ENCODE data around the gene USP36.

DNA sequence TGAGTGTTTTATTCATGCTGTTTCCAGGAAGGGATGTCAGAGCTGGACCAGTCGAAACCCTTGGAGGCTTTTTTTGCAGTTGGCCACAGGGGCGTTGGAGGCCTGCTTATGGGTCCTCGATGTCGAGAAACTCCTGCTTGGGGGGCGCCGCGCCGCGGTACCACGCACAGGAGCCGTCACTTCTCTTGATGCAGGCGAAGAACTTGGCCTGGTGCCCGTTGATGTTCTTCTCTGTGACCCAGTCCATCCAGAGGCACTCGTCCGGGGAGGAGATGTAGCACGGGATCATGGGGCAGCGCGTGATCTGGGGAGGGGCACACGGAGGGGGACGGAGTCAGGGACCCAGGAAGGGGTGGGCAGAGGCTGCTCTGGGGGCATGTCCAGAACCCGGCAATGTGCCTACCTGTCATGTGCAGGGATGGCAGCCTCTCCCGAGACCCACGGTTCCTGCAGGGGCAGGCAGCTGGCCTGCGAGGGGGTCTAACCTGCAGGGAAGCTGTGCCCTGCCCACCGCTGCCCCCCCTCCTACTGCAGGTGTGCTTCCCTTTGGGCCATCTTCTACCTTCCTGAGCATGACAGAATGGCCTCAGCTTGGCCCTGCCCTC is 15.0 kb upstream of the USP36 start:
- TF ChIP-seq, protein P1, sequence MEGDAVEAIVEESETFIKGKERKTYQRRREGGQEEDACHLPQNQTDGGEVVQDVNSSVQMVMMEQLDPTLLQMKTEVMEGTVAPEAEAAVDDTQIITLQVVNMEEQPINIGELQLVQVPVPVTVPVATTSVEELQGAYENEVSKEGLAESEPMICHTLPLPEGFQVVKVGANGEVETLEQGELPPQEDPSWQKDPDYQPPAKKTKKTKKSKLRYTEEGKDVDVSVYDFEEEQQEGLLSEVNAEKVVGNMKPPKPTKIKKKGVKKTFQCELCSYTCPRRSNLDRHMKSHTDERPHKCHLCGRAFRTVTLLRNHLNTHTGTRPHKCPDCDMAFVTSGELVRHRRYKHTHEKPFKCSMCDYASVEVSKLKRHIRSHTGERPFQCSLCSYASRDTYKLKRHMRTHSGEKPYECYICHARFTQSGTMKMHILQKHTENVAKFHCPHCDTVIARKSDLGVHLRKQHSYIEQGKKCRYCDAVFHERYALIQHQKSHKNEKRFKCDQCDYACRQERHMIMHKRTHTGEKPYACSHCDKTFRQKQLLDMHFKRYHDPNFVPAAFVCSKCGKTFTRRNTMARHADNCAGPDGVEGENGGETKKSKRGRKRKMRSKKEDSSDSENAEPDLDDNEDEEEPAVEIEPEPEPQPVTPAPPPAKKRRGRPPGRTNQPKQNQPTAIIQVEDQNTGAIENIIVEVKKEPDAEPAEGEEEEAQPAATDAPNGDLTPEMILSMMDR (IDR thresholded peaks at IDR 0.05) = no peak
- TF ChIP-seq, protein P2, sequence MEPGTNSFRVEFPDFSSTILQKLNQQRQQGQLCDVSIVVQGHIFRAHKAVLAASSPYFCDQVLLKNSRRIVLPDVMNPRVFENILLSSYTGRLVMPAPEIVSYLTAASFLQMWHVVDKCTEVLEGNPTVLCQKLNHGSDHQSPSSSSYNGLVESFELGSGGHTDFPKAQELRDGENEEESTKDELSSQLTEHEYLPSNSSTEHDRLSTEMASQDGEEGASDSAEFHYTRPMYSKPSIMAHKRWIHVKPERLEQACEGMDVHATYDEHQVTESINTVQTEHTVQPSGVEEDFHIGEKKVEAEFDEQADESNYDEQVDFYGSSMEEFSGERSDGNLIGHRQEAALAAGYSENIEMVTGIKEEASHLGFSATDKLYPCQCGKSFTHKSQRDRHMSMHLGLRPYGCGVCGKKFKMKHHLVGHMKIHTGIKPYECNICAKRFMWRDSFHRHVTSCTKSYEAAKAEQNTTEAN (CRISPR knock-in tag; IDR thresholded peaks at IDR 0.05) = no peak
- TF ChIP-seq ESRRA (CRISPR knock-in tag; IDR thresholded peaks at IDR 0.05; ENCODE audit: borderline replicate concordance) (no peak), ZNF317 (CRISPR knock-in tag; IDR thresholded peaks at IDR 0.05; ENCODE audit: borderline replicate concordance, low read depth) (no peak)
- TF ChIP-seq, protein P3, sequence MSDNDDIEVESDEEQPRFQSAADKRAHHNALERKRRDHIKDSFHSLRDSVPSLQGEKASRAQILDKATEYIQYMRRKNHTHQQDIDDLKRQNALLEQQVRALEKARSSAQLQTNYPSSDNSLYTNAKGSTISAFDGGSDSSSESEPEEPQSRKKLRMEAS (CRISPR knock-in tag; IDR thresholded peaks at IDR 0.05) = no peak
